OCI-LY3 (cell line): ENCODE measurements around the gene PPP2R2B.

ENCODE experiments used
- CTCF ChIP-seq: fragments of 200-600, 300-600 bp; sonication (generic); IDR thresholded peaks from 2 replicates; pipeline ENCODE4 v1.5.1; 2014; ENCODE audit warnings: antibody characterized with exemption, low read length, low read depth
- EZH2phosphoT487 ChIP-seq: fragments of 200-600 bp; shearing (Covaris generic); IDR thresholded peaks from 2 replicates; pipeline ENCODE4 v1.6.1; 2018; ENCODE audit warnings: antibody characterized with exemption, mixed run types, low read depth

GRCh38 chr5:146766013-146766412 is 112.5 kb downstream of the PPP2R2B start:
- no peak for TF ChIP-seq CTCF
- TF ChIP-seq EZH2phosphoT487 = no peak
